Calu3 (cell line): ENCODE results near the gene FXYD1. TPM values are rescaled to one million over a fixed set of nuclear protein-coding genes. Genes with fewer than 3 reads are reported as not detected.

Experiments
- BruUV-seq: library from RNA; stranded (reverse); fragments of 400-500 nt; replicated peaks from 2 replicates; lab custom pipeline; 2021; lab: Mats Ljungman, UMichigan
- CTCF ChIA-PET: fragments of 300-600 bp; sonication (Branson Sonifier 250); formaldehyde crosslinking; loops from one replicate; lab custom pipeline; 2022; ENCODE audit warnings: antibody characterized with exemption; lab: Charles Lee
- DNase-seq: peaks from one replicate; pipeline ENCODE4 v3.0.0; 2022
- H3K27ac Mint-ChIP-seq: one replicate; pipeline ENCODE4 v1.8.0; 2022; ENCODE audit warnings: mixed read lengths; ENCODE audit not compliant: unreplicated experiment
- H3K27me3 Mint-ChIP-seq: one replicate; pipeline ENCODE4 v1.8.0; 2022; ENCODE audit warnings: mixed read lengths; ENCODE audit not compliant: unreplicated experiment
- H3K36me3 Mint-ChIP-seq: one replicate; pipeline ENCODE4 v1.8.0; 2022; ENCODE audit warnings: mild to moderate bottlenecking, moderate library complexity, mixed read lengths; ENCODE audit not compliant: insufficient read depth, unreplicated experiment
- H3K4me1 Mint-ChIP-seq: one replicate; pipeline ENCODE4 v1.8.0; 2022; ENCODE audit warnings: mild to moderate bottlenecking, low read depth, mixed read lengths; ENCODE audit not compliant: unreplicated experiment
- H3K4me3 Mint-ChIP-seq: one replicate; pipeline ENCODE4 v1.8.0; 2022; ENCODE audit warnings: mild to moderate bottlenecking, low read depth, moderate library complexity, mixed read lengths; ENCODE audit not compliant: unreplicated experiment
- H3K9me3 Mint-ChIP-seq: one replicate; pipeline ENCODE4 v1.8.0; 2022; ENCODE audit warnings: low read depth, mixed read lengths; ENCODE audit not compliant: unreplicated experiment
- CTCF ChIP-seq: fragments of 200-600 bp; IDR thresholded peaks from one replicate; pipeline ENCODE4 v1.8.0; 2022; ENCODE audit warnings: antibody characterized with exemption; ENCODE audit not compliant: unreplicated experiment
- intact Hi-C: fragments of 100-400 bp; cut with micrococcal nuclease; formaldehyde crosslinking; loops from one replicate; pipeline ENCODE4 v1.10.0; 2022; ENCODE audit not compliant: unreplicated experiment
- total RNA-seq: library from RNA; stranded (reverse); gene quantifications from 2 replicates; pipeline ENCODE4 v1.2.3, GENCODE V29; 2022

Gene FXYD1
- total RNA-seq, 1 experiment from 2014 or later, result 1.6 TPM

DNA sequence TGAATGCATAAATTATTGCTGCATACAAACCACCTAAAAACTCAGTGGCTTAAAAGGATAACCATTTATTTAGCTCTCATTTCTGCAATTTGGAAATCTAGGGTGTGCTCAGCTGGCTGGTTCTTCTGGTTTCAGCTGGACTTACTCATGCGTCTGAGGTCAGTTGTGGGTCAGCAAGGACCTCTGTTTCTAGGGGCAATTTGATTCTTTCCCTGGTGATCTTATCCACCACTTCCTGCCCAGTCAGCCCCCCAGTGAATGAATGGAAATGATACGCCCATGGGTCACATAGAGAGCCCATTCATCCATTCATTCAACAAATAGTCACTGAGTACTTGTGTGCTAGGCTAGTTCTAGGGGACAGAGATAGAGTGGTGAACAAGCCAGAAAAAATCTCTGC, 25.8 kb downstream of the FXYD1 start:
- intact Hi-C loops, result loop anchor here (1.0 to 5.0 kb wide), 2 partner anchors 53 to 84 kb away; no protein-coding TSS in a partner anchor
- H3K27me3 Mint-ChIP-seq, result no peaks in the 10 kb centered on the region
- peak overlapping the region; percentile 90 for H3K27ac Mint-ChIP-seq
- CTCF ChIA-PET, result interaction anchor here (0.6 to 1.4 kb wide), 2 partner anchors 8 to 41 kb away, joined by 4 read pairs; no protein-coding TSS in a partner anchor
- no peak for TF ChIP-seq CTCF
- peak; percentile 87 for DNase-seq
- peaks cover 84% of the 10 kb centered on the region for H3K4me1 Mint-ChIP-seq
- H3K9me3 Mint-ChIP-seq, result peaks cover 7% of the 10 kb centered on the region
- H3K4me3 Mint-ChIP-seq, result peak overlapping the region; percentile 31
- BruUV-seq, result no TSS peak
- H3K36me3 Mint-ChIP-seq, result peaks cover 99% of the 10 kb centered on the region

GRCh38 chr19:35165200-35166058, 26.8 kb downstream of the FXYD1 start:
- TF ChIP-seq CTCF, result no peak
- H3K4me1 Mint-ChIP-seq, result peaks cover 94% of the 10 kb centered on the region
- CTCF ChIA-PET, result no interaction called here
- BruUV-seq, result no TSS peak
- DNase-seq, result no peak
- H3K36me3 Mint-ChIP-seq, result peaks cover 100% of the 10 kb centered on the region
- H3K4me3 Mint-ChIP-seq, result peak overlapping the region; percentile 51
- peak overlapping the region; percentile 90 for H3K27ac Mint-ChIP-seq
- H3K9me3 Mint-ChIP-seq, result peaks cover 7% of the 10 kb centered on the region
- intact Hi-C loops, result no loop called here
- no peaks in the 10 kb centered on the region for H3K27me3 Mint-ChIP-seq

GRCh38 chr19:35166100-35167063, 27.8 kb downstream of the FXYD1 start:
- peak overlapping the region; percentile 82 for H3K27ac Mint-ChIP-seq
- peaks cover 5% of the 10 kb centered on the region for H3K9me3 Mint-ChIP-seq
- BruUV-seq, result no TSS peak
- TF ChIP-seq CTCF, result no peak
- intact Hi-C loops, result no loop called here
- H3K4me1 Mint-ChIP-seq, result peaks cover 94% of the 10 kb centered on the region
- H3K36me3 Mint-ChIP-seq, result peaks cover 98% of the 10 kb centered on the region
- CTCF ChIA-PET, result interaction anchor here (1.3 kb wide), 1 partner anchor 12 kb away, joined by 7 read pairs; the partner anchor contains the start of gene FXYD5
- H3K27me3 Mint-ChIP-seq, result no peaks in the 10 kb centered on the region
- H3K4me3 Mint-ChIP-seq, result peak overlapping the region; percentile 51
- no peak for DNase-seq
